HK-2 (cell line): Measurements from ENCODE around the gene FZR1.
"Not testable (repeated sequence)": the region's sequence is repeated elsewhere in the genome, so short reads cannot be mapped to it uniquely, and the experiment has no call there.

Source experiments
- DNase-seq: peaks from one replicate; pipeline ENCODE4 v3.0.0-alpha.2; 2018; ENCODE audit not compliant: unreplicated experiment

FZR1 gene

GRCh38 chr19:3546119-3546518 lies 40.0 kb downstream of the FZR1 start:
- no peak for DNase-seq

- peak; percentile 40 for DNase-seq
Measured at GRCh38 chr19:3547301-3547731, 41.2 kb downstream of the FZR1 start.

GRCh38 chr19:3547767-3548282 lies 41.7 kb downstream of the FZR1 start:
- no peak for DNase-seq

GRCh38 chr19:3548606-3549005 lies 42.5 kb downstream of the FZR1 start:
- DNase-seq = no peak

GRCh38 chr19:3549816-3550215 lies 43.7 kb downstream of the FZR1 start:
- DNase-seq = no peak

GRCh38 chr19:3550947-3551791 lies 45.1 kb downstream of the FZR1 start:
- DNase-seq = no peak

- no peak for DNase-seq
Measured at GRCh38 chr19:3551792-3552095, 45.6 kb downstream of the FZR1 start.

GRCh38 chr19:3554254-3555083 lies 48.4 kb downstream of the FZR1 start:
- DNase-seq = no peak

- no peak for DNase-seq
Measured at GRCh38 chr19:3555653-3556422, 49.7 kb downstream of the FZR1 start.

- no peak for DNase-seq
Measured at GRCh38 chr19:3556423-3556977, 50.4 kb downstream of the FZR1 start.

- DNase-seq = peak; percentile 72
Measured at GRCh38 chr19:3556978-3557460, 50.9 kb downstream of the FZR1 start.

- peak; percentile 95 for DNase-seq
Measured at GRCh38 chr19:3557461-3558248, 51.5 kb downstream of the FZR1 start, which contains the start of gene MFSD12. Gene MFSD12 (minus strand): TSS chr19:3557586. CDS start chr19:3557403, 183 bp downstream.

GRCh38 chr19:3563709-3564524 lies 57.8 kb downstream of the FZR1 start:
- no peak for DNase-seq

GRCh38 chr19:3565139-3565538 lies 59.0 kb downstream of the FZR1 start:
- peak; percentile 62 for DNase-seq

- DNase-seq = not testable (repeated sequence)
Measured at GRCh38 chr19:3570042-3570441, 63.9 kb downstream of the FZR1 start.

GRCh38 chr19:3570606-3571011 lies 64.5 kb downstream of the FZR1 start:
- DNase-seq = no peak

GRCh38 chr19:3572132-3572854 lies 66.2 kb downstream of the FZR1 start:
- DNase-seq = peak; percentile 100

GRCh38 chr19:3572855-3573161 lies 66.7 kb downstream of the FZR1 start, which contains the start of gene HMG20B:
Gene HMG20B (plus strand): TSS chr19:3572944. CDS start chr19:3573310, 366 bp downstream.
- DNase-seq = no peak
